Measurements from ENCODE around the gene KRTAP6-3. TPM values are rescaled to one million over a fixed set of nuclear protein-coding genes. Genes with fewer than 3 reads are reported as not detected.

The KRTAP6-3 gene
- total RNA-seq, 1 donor from 2014 or later = not detected

DNA sequence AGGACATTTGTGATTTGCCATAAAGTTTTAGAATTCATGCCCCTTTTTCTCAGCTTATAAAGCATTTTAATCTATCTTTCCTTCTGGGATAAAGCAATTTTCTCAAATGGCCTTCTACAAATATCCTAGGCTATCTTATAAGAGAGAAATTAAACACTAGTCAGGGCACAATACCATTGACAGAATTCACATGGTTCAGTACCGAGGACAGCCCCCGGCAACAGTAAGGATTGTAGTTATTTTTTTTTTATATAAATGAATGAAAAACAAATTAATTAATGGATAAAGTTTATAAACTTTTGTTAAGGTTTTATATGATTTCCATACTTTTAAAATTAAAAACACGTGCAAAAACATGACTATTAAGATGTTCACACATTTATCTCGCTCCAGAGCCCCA is 35.9 kb downstream of the KRTAP6-3 start:
- no peak overlapping the region for H3K4me3 Mint-ChIP-seq (ENCODE audit: unreplicated experiment)
- H3K4me1 Mint-ChIP-seq (ENCODE audit: unreplicated experiment) = no peaks in the 10 kb centered on the region
- no peaks in the 10 kb centered on the region for H3K36me3 Mint-ChIP-seq (ENCODE audit: unreplicated experiment)
- no peak overlapping the region for H3K27ac Mint-ChIP-seq (ENCODE audit: unreplicated experiment)
- TF ChIP-seq, protein P1, sequence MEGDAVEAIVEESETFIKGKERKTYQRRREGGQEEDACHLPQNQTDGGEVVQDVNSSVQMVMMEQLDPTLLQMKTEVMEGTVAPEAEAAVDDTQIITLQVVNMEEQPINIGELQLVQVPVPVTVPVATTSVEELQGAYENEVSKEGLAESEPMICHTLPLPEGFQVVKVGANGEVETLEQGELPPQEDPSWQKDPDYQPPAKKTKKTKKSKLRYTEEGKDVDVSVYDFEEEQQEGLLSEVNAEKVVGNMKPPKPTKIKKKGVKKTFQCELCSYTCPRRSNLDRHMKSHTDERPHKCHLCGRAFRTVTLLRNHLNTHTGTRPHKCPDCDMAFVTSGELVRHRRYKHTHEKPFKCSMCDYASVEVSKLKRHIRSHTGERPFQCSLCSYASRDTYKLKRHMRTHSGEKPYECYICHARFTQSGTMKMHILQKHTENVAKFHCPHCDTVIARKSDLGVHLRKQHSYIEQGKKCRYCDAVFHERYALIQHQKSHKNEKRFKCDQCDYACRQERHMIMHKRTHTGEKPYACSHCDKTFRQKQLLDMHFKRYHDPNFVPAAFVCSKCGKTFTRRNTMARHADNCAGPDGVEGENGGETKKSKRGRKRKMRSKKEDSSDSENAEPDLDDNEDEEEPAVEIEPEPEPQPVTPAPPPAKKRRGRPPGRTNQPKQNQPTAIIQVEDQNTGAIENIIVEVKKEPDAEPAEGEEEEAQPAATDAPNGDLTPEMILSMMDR (IDR thresholded peaks at IDR 0.05) = no peak
- peaks cover 19% of the 10 kb centered on the region for H3K9me3 Mint-ChIP-seq (ENCODE audit: unreplicated experiment)
- H3K27me3 Mint-ChIP-seq (ENCODE audit: unreplicated experiment) = no peaks in the 10 kb centered on the region
- no peak for DNase-seq (ENCODE audit: extremely low spot score, unreplicated experiment)

DNA sequence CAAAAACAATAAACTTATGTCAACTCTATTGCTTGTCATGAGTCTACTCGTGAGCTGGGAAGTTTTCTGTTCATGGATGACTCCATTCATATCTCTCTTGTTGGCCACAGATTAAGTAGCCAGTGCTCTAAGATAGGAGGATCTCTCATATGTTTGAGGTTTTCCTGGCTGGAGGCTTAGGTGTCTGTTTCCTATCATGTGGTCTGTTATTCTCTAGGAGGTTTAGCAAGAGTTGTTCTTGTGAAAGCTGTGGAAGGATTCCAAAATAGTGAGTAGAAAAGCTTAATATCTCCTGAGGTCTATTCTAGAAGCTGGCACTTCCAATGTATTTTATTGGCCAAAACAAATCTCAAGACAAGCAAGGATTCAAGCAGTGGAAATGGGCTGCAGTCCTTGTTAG is 37.0 kb downstream of the KRTAP6-3 start:
- Mint-ChIP-seq H3K4me1 (ENCODE audit: unreplicated experiment) (no peaks in the 10 kb centered on the region), H3K27ac (ENCODE audit: unreplicated experiment) (no peak overlapping the region), H3K27me3 (ENCODE audit: unreplicated experiment) (no peaks in the 10 kb centered on the region), H3K36me3 (ENCODE audit: unreplicated experiment) (no peaks in the 10 kb centered on the region), H3K9me3 (ENCODE audit: unreplicated experiment) (peaks cover 19% of the 10 kb centered on the region), H3K4me3 (ENCODE audit: unreplicated experiment) (no peak overlapping the region)
- no peak for DNase-seq (ENCODE audit: extremely low spot score, unreplicated experiment)
- TF ChIP-seq, protein P1 (IDR thresholded peaks at IDR 0.05) = no peak

DNA sequence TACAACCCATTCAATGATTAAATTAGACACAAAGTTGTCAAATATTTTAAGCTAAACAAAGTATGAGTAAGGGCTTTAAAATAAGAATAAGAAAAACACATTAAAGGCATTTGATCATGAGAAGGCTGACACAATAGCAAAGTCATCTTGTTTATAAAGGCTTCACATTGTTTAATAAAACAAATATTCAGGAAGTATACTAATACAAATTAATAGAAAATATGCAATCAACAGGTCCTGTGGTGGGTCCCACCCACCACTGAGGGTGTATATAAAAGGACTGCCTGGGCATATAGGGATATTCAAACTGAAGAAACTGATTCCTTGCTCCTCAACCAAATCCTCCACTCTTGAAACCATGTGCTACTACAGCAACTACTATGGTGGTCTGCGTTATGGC is 42.7 kb downstream of the KRTAP6-3 start, which contains the start of gene KRTAP20-2:
TSS of gene KRTAP20-2 (plus strand) at position 301 of the 400 bp plus-strand sequence. CDS start at position 359, 58 bp downstream.
- H3K27ac Mint-ChIP-seq (ENCODE audit: unreplicated experiment) = no peak within 1 kb of the TSS
- no peak within 1 kb of the TSS for H3K4me3 Mint-ChIP-seq (ENCODE audit: unreplicated experiment)
- no peaks in the 10 kb centered on the region for H3K36me3 Mint-ChIP-seq (ENCODE audit: unreplicated experiment)
- H3K9me3 Mint-ChIP-seq (ENCODE audit: unreplicated experiment) = peaks cover 10% of the 10 kb centered on the region
- TF ChIP-seq, protein P1 (IDR thresholded peaks at IDR 0.05) = no peak
- no peaks in the 10 kb centered on the region for H3K4me1 Mint-ChIP-seq (ENCODE audit: unreplicated experiment)
- DNase-seq (ENCODE audit: extremely low spot score, unreplicated experiment) = no peak
- no peaks in the 10 kb centered on the region for H3K27me3 Mint-ChIP-seq (ENCODE audit: unreplicated experiment)

DNA sequence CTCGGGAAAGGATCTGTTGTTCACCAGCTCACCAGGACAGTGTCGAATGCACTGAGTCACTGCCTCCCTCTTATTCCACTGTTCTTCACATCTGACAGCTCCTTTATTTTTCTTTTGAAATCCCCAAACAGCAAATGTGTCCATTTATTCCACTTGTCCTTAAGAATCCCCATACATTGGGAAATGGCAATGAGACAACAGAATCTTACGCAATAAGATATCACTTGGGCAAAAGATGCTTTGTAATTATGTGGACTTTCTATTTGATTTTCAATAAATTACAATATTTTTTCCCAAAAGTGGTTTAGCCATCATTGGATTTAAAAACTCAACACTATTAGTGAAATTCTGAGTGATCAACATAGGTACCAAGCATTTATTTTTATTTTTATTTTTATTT is 46.4 kb downstream of the KRTAP6-3 start:
- Mint-ChIP-seq H3K4me3 (ENCODE audit: unreplicated experiment) (no peak overlapping the region), H3K4me1 (ENCODE audit: unreplicated experiment) (no peaks in the 10 kb centered on the region), H3K27ac (ENCODE audit: unreplicated experiment) (no peak overlapping the region), H3K27me3 (ENCODE audit: unreplicated experiment) (no peaks in the 10 kb centered on the region), H3K36me3 (ENCODE audit: unreplicated experiment) (no peaks in the 10 kb centered on the region), H3K9me3 (ENCODE audit: unreplicated experiment) (peaks cover 9% of the 10 kb centered on the region)
- DNase-seq (ENCODE audit: extremely low spot score, unreplicated experiment) = no peak
- TF ChIP-seq, protein P1 (IDR thresholded peaks at IDR 0.05) = no peak

DNA sequence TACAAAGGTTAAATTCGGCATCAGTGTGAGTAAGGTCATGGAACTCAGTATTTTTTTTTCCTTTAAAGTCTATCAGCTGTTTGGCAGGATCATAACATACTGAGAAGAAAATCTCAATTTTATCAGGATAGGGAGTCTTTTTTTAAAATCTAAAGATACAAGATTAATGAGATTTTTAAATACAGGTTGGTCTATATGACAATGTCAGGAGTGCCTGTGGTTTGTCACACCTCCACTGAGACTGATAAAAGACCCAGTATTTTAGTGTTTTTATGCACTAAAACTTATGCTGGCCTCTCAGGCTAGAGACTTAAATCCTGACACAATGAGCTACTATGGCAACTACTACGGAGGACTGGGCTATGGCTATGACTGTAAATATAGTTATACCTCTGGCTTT is 50.3 kb downstream of the KRTAP6-3 start, which contains the start of gene KRTAP20-3:
TSS of gene KRTAP20-3 (plus strand) at position 301 of the 400 bp plus-strand sequence.
- peaks cover 12% of the 10 kb centered on the region for H3K9me3 Mint-ChIP-seq (ENCODE audit: unreplicated experiment)
- DNase-seq (ENCODE audit: extremely low spot score, unreplicated experiment) = no peak
- TF ChIP-seq, protein P1 (IDR thresholded peaks at IDR 0.05) = no peak
- H3K4me3 Mint-ChIP-seq (ENCODE audit: unreplicated experiment) = no peak within 1 kb of the TSS
- H3K4me1 Mint-ChIP-seq (ENCODE audit: unreplicated experiment) = no peaks in the 10 kb centered on the region
- no peaks in the 10 kb centered on the region for H3K36me3 Mint-ChIP-seq (ENCODE audit: unreplicated experiment)
- H3K27me3 Mint-ChIP-seq (ENCODE audit: unreplicated experiment) = no peaks in the 10 kb centered on the region
- no peak within 1 kb of the TSS for H3K27ac Mint-ChIP-seq (ENCODE audit: unreplicated experiment)

Other genes starting within 250 kb of the KRTAP6-3 start
- gene KRTAP23-1, start 243.8 kb upstream of the KRTAP6-3 start, total RNA-seq = not detected in 2 replicates
- not detected in 2 replicates for gene KRTAP13-2, start 220.2 kb upstream of the KRTAP6-3 start, total RNA-seq
- not detected in 2 replicates for gene KRTAP13-1, start 196.4 kb upstream of the KRTAP6-3 start, total RNA-seq
- gene KRTAP13-3, start 166.5 kb upstream of the KRTAP6-3 start, total RNA-seq = not detected in 2 replicates
- not detected in 2 replicates for gene KRTAP13-4, start 162.2 kb upstream of the KRTAP6-3 start, total RNA-seq
- not detected in 2 replicates for gene KRTAP15-1, start 152.2 kb upstream of the KRTAP6-3 start, total RNA-seq
- gene KRTAP19-1, start 112.1 kb upstream of the KRTAP6-3 start, total RNA-seq = not detected in 2 replicates
- not detected in 2 replicates for gene KRTAP19-2, start 105.0 kb upstream of the KRTAP6-3 start, total RNA-seq
- gene KRTAP19-3, start 100.4 kb upstream of the KRTAP6-3 start, total RNA-seq = not detected in 2 replicates
- gene KRTAP19-4, start 95.3 kb upstream of the KRTAP6-3 start, total RNA-seq = not detected in 2 replicates
- not detected in 2 replicates for gene KRTAP19-5, start 90.3 kb upstream of the KRTAP6-3 start, total RNA-seq
- not detected in 2 replicates for gene KRTAP19-6, start 50.6 kb upstream of the KRTAP6-3 start, total RNA-seq
- not detected in 2 replicates for gene KRTAP19-7, start 31.1 kb upstream of the KRTAP6-3 start, total RNA-seq
- not detected in 2 replicates for gene KRTAP22-2, start 2.0 kb upstream of the KRTAP6-3 start, total RNA-seq
- not detected in 2 replicates for gene KRTAP6-2, start 6.5 kb downstream of the KRTAP6-3 start, total RNA-seq
- gene KRTAP22-1, start 8.6 kb downstream of the KRTAP6-3 start, total RNA-seq = not detected in 2 replicates
- not detected in 2 replicates for gene KRTAP6-1, start 21.5 kb downstream of the KRTAP6-3 start, total RNA-seq
- not detected in 2 replicates for gene KRTAP20-1, start 24.0 kb downstream of the KRTAP6-3 start, total RNA-seq
- not detected in 2 replicates for gene KRTAP20-4, start 28.2 kb downstream of the KRTAP6-3 start, total RNA-seq
- not detected in 2 replicates for gene KRTAP20-2, start 42.8 kb downstream of the KRTAP6-3 start, total RNA-seq
- not detected in 2 replicates for gene KRTAP20-3, start 50.4 kb downstream of the KRTAP6-3 start, total RNA-seq
- not detected in 2 replicates for gene KRTAP21-3, start 126.3 kb downstream of the KRTAP6-3 start, total RNA-seq
- gene KRTAP21-2, start 154.8 kb downstream of the KRTAP6-3 start, total RNA-seq = not detected in 2 replicates
- not detected in 2 replicates for gene KRTAP21-1, start 163.0 kb downstream of the KRTAP6-3 start, total RNA-seq
- not detected in 2 replicates for gene KRTAP8-1, start 220.8 kb downstream of the KRTAP6-3 start, total RNA-seq
- not detected in 2 replicates for gene KRTAP7-1, start 237.3 kb downstream of the KRTAP6-3 start, total RNA-seq

Measured in osteocyte (in vitro differentiated cells).